MCF 10A (cell line): ENCODE results near the gene GPR157. TPM values are rescaled to one million over a fixed set of nuclear protein-coding genes. Genes with fewer than 3 reads are reported as not detected.
A peak's percentile ranks its signal among the peaks of the same experiment; 100 is the strongest.

Experiments
- BruUV-seq: library from RNA; stranded (reverse); fragments of 400-500 nt; replicated peaks from 2 replicates; lab custom pipeline; 2021; lab: Mats Ljungman, UMichigan
- CTCF ChIA-PET: fragments of 300-600 bp; sonication (Branson Sonifier 250); formaldehyde crosslinking; extraction: SDS; loops from one replicate; lab custom pipeline; 2021; ENCODE audit warnings: antibody characterized with exemption, inconsistent platforms; lab: Yijun Ruan, JAX
- POLR2A ChIA-PET: fragments of 300-600, 350-650 bp; sonication (Branson Sonifier 250); formaldehyde crosslinking; extraction: SDS; loops from one replicate; lab custom pipeline; 2020; ENCODE audit warnings: antibody characterized with exemption, inconsistent platforms; lab: Yijun Ruan, JAX
- DNase-seq: peaks from one replicate; pipeline ENCODE4 v3.0.0-alpha.2; 2018; ENCODE audit not compliant: unreplicated experiment
- H3K27ac Mint-ChIP-seq: one replicate; pipeline ENCODE4 v1.8.0; 2022; ENCODE audit warnings: mild to moderate bottlenecking, low read depth, mixed read lengths; ENCODE audit not compliant: unreplicated experiment
- H3K27me3 Mint-ChIP-seq: one replicate; pipeline ENCODE4 v1.8.0; 2022; ENCODE audit warnings: mixed read lengths; ENCODE audit not compliant: insufficient read depth, unreplicated experiment
- H3K36me3 Mint-ChIP-seq: one replicate; pipeline ENCODE4 v1.8.0; 2022; ENCODE audit warnings: mild to moderate bottlenecking, moderate library complexity, mixed read lengths; ENCODE audit not compliant: insufficient read depth, unreplicated experiment
- H3K4me1 Mint-ChIP-seq: one replicate; pipeline ENCODE4 v1.8.0; 2022; ENCODE audit warnings: mixed read lengths; ENCODE audit not compliant: insufficient read depth, unreplicated experiment
- H3K4me3 Mint-ChIP-seq: one replicate; pipeline ENCODE4 v1.8.0; 2022; ENCODE audit warnings: mild to moderate bottlenecking, moderate library complexity, mixed read lengths; ENCODE audit not compliant: unreplicated experiment
- H3K9me3 Mint-ChIP-seq: one replicate; pipeline ENCODE4 v1.8.0; 2022; ENCODE audit warnings: mixed read lengths; ENCODE audit not compliant: unreplicated experiment
- CTCF ChIP-seq: fragments of 200-600 bp; IDR thresholded peaks from one replicate; pipeline ENCODE4 v1.8.0; 2022; ENCODE audit warnings: antibody characterized with exemption, mild to moderate bottlenecking; ENCODE audit not compliant: unreplicated experiment
- intact Hi-C: fragments of 100-400 bp; cut with micrococcal nuclease; formaldehyde crosslinking; loops from 2 replicates; pipeline ENCODE4 v1.14.1; 2022
- total RNA-seq: library from RNA; stranded (reverse); gene quantifications from 2 replicates; pipeline ENCODE4 v1.2.3, GENCODE V29; 2022

GPR157 gene
- total RNA-seq, 1 experiment from 2014 or later: 8.1 TPM

- no peak for DNase-seq
Observed at GRCh38 chr1:9061252-9061960, 67.5 kb downstream of the GPR157 start.

GRCh38 chr1:9059891-9060744, 68.8 kb downstream of the GPR157 start:
- H3K4me3 Mint-ChIP-seq: no peak overlapping the region
- peaks cover 11% of the 10 kb centered on the region for H3K4me1 Mint-ChIP-seq
- no peaks in the 10 kb centered on the region for H3K9me3 Mint-ChIP-seq
- BruUV-seq: no TSS peak
- H3K27me3 Mint-ChIP-seq: no peaks in the 10 kb centered on the region
- H3K27ac Mint-ChIP-seq: no peak overlapping the region
- TF ChIP-seq CTCF: no peak
- intact Hi-C loops: no loop called here
- ChIA-PET CTCF (no interaction called here), POLR2A (interaction anchor here (0.6 to 1.5 kb wide), 2 partner anchors 14 to 174 kb away, joined by 3 to 5 read pairs; no protein-coding TSS in a partner anchor)
- DNase-seq: no peak
- no peaks in the 10 kb centered on the region for H3K36me3 Mint-ChIP-seq

More at GRCh38 chr1:9061252-9061960, 67.5 kb downstream of the GPR157 start:
- H3K9me3 Mint-ChIP-seq: no peaks in the 10 kb centered on the region
- peak overlapping the region; percentile 47 for H3K27ac Mint-ChIP-seq
- no peak for TF ChIP-seq CTCF
- intact Hi-C loops: no loop called here
- peaks cover 11% of the 10 kb centered on the region for H3K4me1 Mint-ChIP-seq
- POLR2A ChIA-PET: interaction anchor here (0.6 to 1.5 kb wide), 2 partner anchors 13 to 19 kb away, joined by 3 to 5 read pairs; no protein-coding TSS in a partner anchor
- H3K36me3 Mint-ChIP-seq: no peaks in the 10 kb centered on the region
- H3K4me3 Mint-ChIP-seq: no peak overlapping the region
- H3K27me3 Mint-ChIP-seq: no peaks in the 10 kb centered on the region
- CTCF ChIA-PET: interaction anchor here (0.7 to 1.1 kb wide), 4 partner anchors 27 to 215 kb away, joined by 3 to 5 read pairs (median 3); no protein-coding TSS in a partner anchor
- BruUV-seq: no TSS peak

- Mint-ChIP-seq H3K36me3 (no peaks in the 10 kb centered on the region), H3K4me3 (no peak overlapping the region), H3K27ac (no peak overlapping the region), H3K27me3 (no peaks in the 10 kb centered on the region), H3K4me1 (peaks cover 11% of the 10 kb centered on the region), H3K9me3 (no peaks in the 10 kb centered on the region)
- no TSS peak for BruUV-seq
- ChIA-PET POLR2A (no interaction called here), CTCF (interaction anchor here (0.7 to 1.4 kb wide), 3 partner anchors 8 to 71 kb away, joined by 3 to 6 read pairs (median 5); no protein-coding TSS in a partner anchor)
- intact Hi-C loops: no loop called here
- TF ChIP-seq CTCF: no peak
- no peak for DNase-seq
Observed at GRCh38 chr1:9058465-9058864, 70.4 kb downstream of the GPR157 start.

- Mint-ChIP-seq H3K27me3 (no peaks in the 10 kb centered on the region), H3K27ac (no peak overlapping the region), H3K4me3 (no peak overlapping the region), H3K36me3 (no peaks in the 10 kb centered on the region), H3K4me1 (peaks cover 11% of the 10 kb centered on the region), H3K9me3 (no peaks in the 10 kb centered on the region)
- BruUV-seq: no TSS peak
- TF ChIP-seq CTCF: no peak
- no peak for DNase-seq
- ChIA-PET CTCF (interaction anchor here (1.0 to 1.4 kb wide), 2 partner anchors 13 to 70 kb away, joined by 5 to 6 read pairs; no protein-coding TSS in a partner anchor), POLR2A (interaction anchor here (0.9 kb wide), 1 partner anchor 17 kb away, joined by 3 read pairs; no protein-coding TSS in a partner anchor)
- intact Hi-C loops: no loop called here
Observed at GRCh38 chr1:9057851-9058250, 71.1 kb downstream of the GPR157 start.
